ENCODE measurements around the gene IL17RA.

GRCh38 chr22:17035246-17035645, 49.6 kb upstream of the IL17RA start:
- no peak for TF ChIP-seq POLR2A (IDR thresholded peaks at IDR 0.05)
- TF ChIP-seq, protein P1, sequence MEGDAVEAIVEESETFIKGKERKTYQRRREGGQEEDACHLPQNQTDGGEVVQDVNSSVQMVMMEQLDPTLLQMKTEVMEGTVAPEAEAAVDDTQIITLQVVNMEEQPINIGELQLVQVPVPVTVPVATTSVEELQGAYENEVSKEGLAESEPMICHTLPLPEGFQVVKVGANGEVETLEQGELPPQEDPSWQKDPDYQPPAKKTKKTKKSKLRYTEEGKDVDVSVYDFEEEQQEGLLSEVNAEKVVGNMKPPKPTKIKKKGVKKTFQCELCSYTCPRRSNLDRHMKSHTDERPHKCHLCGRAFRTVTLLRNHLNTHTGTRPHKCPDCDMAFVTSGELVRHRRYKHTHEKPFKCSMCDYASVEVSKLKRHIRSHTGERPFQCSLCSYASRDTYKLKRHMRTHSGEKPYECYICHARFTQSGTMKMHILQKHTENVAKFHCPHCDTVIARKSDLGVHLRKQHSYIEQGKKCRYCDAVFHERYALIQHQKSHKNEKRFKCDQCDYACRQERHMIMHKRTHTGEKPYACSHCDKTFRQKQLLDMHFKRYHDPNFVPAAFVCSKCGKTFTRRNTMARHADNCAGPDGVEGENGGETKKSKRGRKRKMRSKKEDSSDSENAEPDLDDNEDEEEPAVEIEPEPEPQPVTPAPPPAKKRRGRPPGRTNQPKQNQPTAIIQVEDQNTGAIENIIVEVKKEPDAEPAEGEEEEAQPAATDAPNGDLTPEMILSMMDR (IDR thresholded peaks at IDR 0.05) = no peak
